Tibial nerve (tissue), 4 donors: Measurements from ENCODE around the gene B3GAT1. TPM values are rescaled to one million over a fixed set of nuclear protein-coding genes. Genes with fewer than 3 reads are reported as not detected.

ENCODE experiments used
- DNase-seq, 2 donors: peaks; one replicate each; pipeline ENCODE4 v3.0.0-alpha.2; 2019; ENCODE audit warnings: low spot score in 2 of 2
- H3K27ac ChIP-seq, 4 donors: fragments of 200-600 bp; sonication (generic) in 3 of 4; one replicate each; pipeline ENCODE4 v1.5.1; 2017 to 2019; ENCODE audit warnings: mild to moderate bottlenecking in 1 of 4
- H3K27me3 ChIP-seq, 2 donors: fragments of 200-600 bp; sonication (generic) in 1 of 2; one replicate each; pipeline versions ENCODE4 v1.5.1 to v1.6.0; 2017 to 2019
- H3K36me3 ChIP-seq, 3 donors: fragments of 200-600 bp; sonication (generic); one replicate each; pipeline ENCODE4 v1.5.1; 2018 to 2019
- H3K4me1 ChIP-seq, 4 donors: fragments of 200-600 bp; sonication (generic) in 3 of 4; one replicate each; pipeline ENCODE4 v1.5.1; 2017 to 2019
- H3K4me3 ChIP-seq, 4 donors: fragments of 200-600 bp; sonication (generic) in 3 of 4; one replicate each; pipeline ENCODE4 v1.5.1; 2017 to 2019; ENCODE audit warnings: mild to moderate bottlenecking in 1 of 4, moderate library complexity in 1 of 4
- H3K9me3 ChIP-seq, 4 donors: fragments of 200-600 bp; sonication (generic) in 3 of 4; one replicate each; pipeline ENCODE4 v1.5.1; 2017 to 2019
- CTCF ChIP-seq, 5 experiments: fragments of 200-600 bp in 3 of 5; fragments of 450-650 bp in 2 of 5; sonication (generic) in 3 of 5; IDR thresholded peaks; one replicate each; pipeline ENCODE4 v1.5.1; 2016 to 2019; ENCODE audit warnings: antibody characterized with exemption in 5 of 5, mild to moderate bottlenecking in 3 of 5, moderate library complexity in 2 of 5
- EP300 ChIP-seq, 2 donors: sonication (generic); formaldehyde crosslinking; IDR thresholded peaks; one replicate each; pipeline ENCODE4 v1.6.1; 2017; ENCODE audit warnings: antibody characterized with exemption in 2 of 2, mild to moderate bottlenecking in 1 of 2
- POLR2A ChIP-seq, 2 donors: fragments of 450-650 bp; IDR thresholded peaks; one replicate each; pipeline ENCODE4 v1.6.1; 2017; ENCODE audit warnings: antibody characterized with exemption in 2 of 2, mild to moderate bottlenecking in 2 of 2, moderate library complexity in 2 of 2
- WGBS, 2 donors: methylation state at CpG; one replicate each; pipeline ENCODE4 v1.1.5; 2018; 5-methylcytosine and 5-hydroxymethylcytosine counted together
- total RNA-seq, 4 donors: library from RNA; depleted of rRNA; stranded (reverse); fragments of >200 nt; gene quantifications; one replicate each; pipeline ENCODE4 v1.1.0, GENCODE V29; 2016

The B3GAT1 gene
- total RNA-seq, 4 donors from 2014 or later: 6.6 to 18.0 (median 9.1) TPM

- DNase-seq: no peak
- Histone ChIP-seq H3K27ac (no peak overlapping the region), H3K9me3 (no peaks in the 10 kb centered on the region), H3K4me1 (peaks cover 0 to 19% (median 0%) of the 10 kb centered on the region in 4 donors), H3K4me3 (no peak overlapping the region), H3K27me3 (no peaks in the 10 kb centered on the region), H3K36me3 (no peaks in the 10 kb centered on the region)
- no peak for TF ChIP-seq POLR2A (IDR thresholded peaks at IDR 0.05)
- TF ChIP-seq EP300 (IDR thresholded peaks at IDR 0.05): no peak
- TF ChIP-seq CTCF (IDR thresholded peaks at IDR 0.05): no peak
- WGBS, 2 donors: 82 to 86% methylated on average over 12 of the region's 12 CpGs
Measured at GRCh38 chr11:134395002-134395401, 17.0 kb downstream of the B3GAT1 start.

DNA sequence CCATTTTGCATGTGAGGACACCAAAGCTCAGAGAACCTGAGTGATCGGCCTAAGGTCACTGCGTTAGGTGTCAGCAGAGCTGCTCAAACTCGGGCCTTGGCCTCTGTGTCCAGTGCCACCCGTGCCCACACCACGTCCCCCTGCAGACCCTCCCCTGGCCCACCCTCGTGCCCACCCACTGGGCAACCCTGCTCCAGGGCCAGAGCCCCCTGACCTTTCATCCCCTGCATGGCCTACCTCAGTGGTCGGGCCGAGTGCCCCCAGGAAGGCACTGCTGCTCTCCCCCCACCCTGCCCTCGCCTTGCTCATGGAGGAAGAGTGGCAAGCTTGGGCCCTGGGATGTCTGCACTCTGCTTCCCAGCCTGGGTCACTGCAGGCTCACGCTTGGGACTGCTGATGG, 17.7 kb downstream of the B3GAT1 start:
- peaks cover 0 to 19% (median 0%) of the 10 kb centered on the region in 4 donors for H3K4me1 ChIP-seq
- no peak for DNase-seq
- TF ChIP-seq CTCF (IDR thresholded peaks at IDR 0.05) (no peak), EP300 (IDR thresholded peaks at IDR 0.05) (no peak), POLR2A (IDR thresholded peaks at IDR 0.05) (no peak)
- no peaks in the 10 kb centered on the region for H3K9me3 ChIP-seq
- H3K4me3 ChIP-seq: no peak overlapping the region
- no peaks in the 10 kb centered on the region for H3K27me3 ChIP-seq
- no peaks in the 10 kb centered on the region for H3K36me3 ChIP-seq
- no peak overlapping the region for H3K27ac ChIP-seq
- WGBS, 2 donors: 83 to 92% methylated on average over 7 to 10 of the region's 10 CpGs

DNA sequence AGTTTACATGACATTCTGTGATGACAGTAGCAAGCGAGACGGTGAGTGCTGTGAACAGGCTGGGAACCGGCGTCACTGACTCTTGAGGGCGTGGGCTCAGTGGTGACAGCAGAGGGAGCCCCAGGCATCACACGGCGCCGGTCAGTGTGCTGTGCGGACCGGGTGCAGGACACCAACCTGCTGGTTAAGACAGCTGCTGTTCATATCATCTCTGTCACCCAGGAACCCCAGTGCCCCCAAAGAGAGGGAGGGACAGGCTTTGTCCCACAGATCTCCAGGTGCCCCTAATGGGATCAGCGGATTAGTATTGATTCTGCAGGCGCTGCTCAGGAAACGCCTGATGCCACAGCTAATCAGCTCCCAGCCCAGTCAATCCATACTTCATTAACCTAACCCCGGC, 18.4 kb downstream of the B3GAT1 start:
- Histone ChIP-seq H3K27me3 (no peaks in the 10 kb centered on the region), H3K4me1 (peaks cover 0 to 12% (median 0%) of the 10 kb centered on the region in 4 donors), H3K36me3 (no peaks in the 10 kb centered on the region), H3K27ac (no peak overlapping the region), H3K9me3 (no peaks in the 10 kb centered on the region), H3K4me3 (no peak overlapping the region)
- DNase-seq: no peak
- WGBS, 2 donors: 42 to 49% methylated on average over 9 to 14 of the region's 14 CpGs
- TF ChIP-seq CTCF (IDR thresholded peaks at IDR 0.05) (peak in 4 of 5 experiments; percentile 18 to 42 (median 28)), POLR2A (IDR thresholded peaks at IDR 0.05) (no peak)

- Histone ChIP-seq H3K27ac (no peak overlapping the region), H3K27me3 (no peaks in the 10 kb centered on the region), H3K9me3 (no peaks in the 10 kb centered on the region), H3K4me3 (no peak overlapping the region), H3K4me1 (peaks cover 0 to 7% (median 0%) of the 10 kb centered on the region in 4 donors), H3K36me3 (no peaks in the 10 kb centered on the region)
- no peak for DNase-seq
- no peak for TF ChIP-seq EP300 (IDR thresholded peaks at IDR 0.05)
- no peak for TF ChIP-seq CTCF (IDR thresholded peaks at IDR 0.05)
- TF ChIP-seq POLR2A (IDR thresholded peaks at IDR 0.05): no peak
- WGBS, 2 donors: 79 to 82% methylated on average over 21 of the region's 21 CpGs
Measured at GRCh38 chr11:134392953-134393615, 19.0 kb downstream of the B3GAT1 start.

GRCh38 chr11:134391656-134392055, 20.4 kb downstream of the B3GAT1 start:
- Histone ChIP-seq H3K27ac (no peak overlapping the region), H3K4me1 (no peaks in the 10 kb centered on the region), H3K36me3 (no peaks in the 10 kb centered on the region), H3K27me3 (no peaks in the 10 kb centered on the region), H3K4me3 (no peak overlapping the region), H3K9me3 (no peaks in the 10 kb centered on the region)
- 82 to 86% methylated on average over 11 to 13 of the region's 13 CpGs for WGBS, 2 donors
- no peak for DNase-seq
- TF ChIP-seq CTCF (IDR thresholded peaks at IDR 0.05) (no peak), POLR2A (IDR thresholded peaks at IDR 0.05) (no peak), EP300 (IDR thresholded peaks at IDR 0.05) (no peak)
